Spleen (tissue), 7 donors: ENCODE measurements around the gene NXPH3.

Source experiments
- CTCF ChIP-seq, 11 experiments: fragments of 200-600 bp in 7 of 11; fragments of 450-650 bp in 4 of 11; sonication (generic) in 4 of 11; IDR thresholded peaks in 8 of 11; conservative IDR thresholded peaks in 3 of 11; 1 replicate in 7 of 11; 2 replicates in 4 of 11; pipeline versions ENCODE4 v1.4.0 to v1.8.0; 2016 to 2021; ENCODE audit warnings: antibody characterized with exemption in 11 of 11, inconsistent platforms in 4 of 11, mild to moderate bottlenecking in 1 of 11
- POLR2A ChIP-seq, 3 donors: fragments of 450-650 bp; IDR thresholded peaks; one replicate each; pipeline ENCODE4 v1.5.1; 2017; ENCODE audit warnings: antibody characterized with exemption in 3 of 3, mild to moderate bottlenecking in 1 of 3
- donor health status: DM: no; HTN: no; CAD: no; lungs with moderate emphysema.
- donor health status: DM: no; HTN: no; CAD: no.
- donor health status: DM: no; HTN: no; CAD: no.

GRCh38 chr17:49582789-49583188 lies 7.1 kb downstream of the NXPH3 start:
- TF ChIP-seq CTCF (IDR thresholded peaks at IDR 0.05 in 8 of 11, conservative IDR thresholded peaks at IDR 0.05 in 3 of 11) (no peak), POLR2A (IDR thresholded peaks at IDR 0.05) (no peak)
